ES-I3 (cell line): ENCODE results near the gene MTHFR.

Experiments used
- H3K36me3 ChIP-seq: 2 replicates; pipeline ENCODE4 v1.6.1; 2013; ENCODE audit warnings: mild to moderate bottlenecking, low read length, control low read depth, moderate library complexity; ENCODE audit not compliant: insufficient read depth
- H3K4me1 ChIP-seq: 2 replicates; pipeline ENCODE4 v1.6.1; 2013; ENCODE audit warnings: mild to moderate bottlenecking, control low read depth, low read length; ENCODE audit not compliant: insufficient read depth
- H3K9ac ChIP-seq: 2 replicates; pipeline ENCODE4 v1.6.1; 2013; ENCODE audit warnings: low read depth, mild to moderate bottlenecking, low read length, moderate library complexity
- H3K9me3 ChIP-seq: 2 replicates; pipeline ENCODE4 v1.6.1; 2013; ENCODE audit warnings: mild to moderate bottlenecking, low read length, moderate library complexity; ENCODE audit not compliant: control insufficient read depth, insufficient read depth

MTHFR gene

GRCh38 chr1:11736746-11737639, 68.8 kb downstream of the MTHFR start:
- Histone ChIP-seq H3K9ac (peak overlapping the region; percentile 96), H3K36me3 (no peaks in the 10 kb centered on the region), H3K9me3 (no peaks in the 10 kb centered on the region), H3K4me1 (peaks cover 17% of the 10 kb centered on the region)

DNA sequence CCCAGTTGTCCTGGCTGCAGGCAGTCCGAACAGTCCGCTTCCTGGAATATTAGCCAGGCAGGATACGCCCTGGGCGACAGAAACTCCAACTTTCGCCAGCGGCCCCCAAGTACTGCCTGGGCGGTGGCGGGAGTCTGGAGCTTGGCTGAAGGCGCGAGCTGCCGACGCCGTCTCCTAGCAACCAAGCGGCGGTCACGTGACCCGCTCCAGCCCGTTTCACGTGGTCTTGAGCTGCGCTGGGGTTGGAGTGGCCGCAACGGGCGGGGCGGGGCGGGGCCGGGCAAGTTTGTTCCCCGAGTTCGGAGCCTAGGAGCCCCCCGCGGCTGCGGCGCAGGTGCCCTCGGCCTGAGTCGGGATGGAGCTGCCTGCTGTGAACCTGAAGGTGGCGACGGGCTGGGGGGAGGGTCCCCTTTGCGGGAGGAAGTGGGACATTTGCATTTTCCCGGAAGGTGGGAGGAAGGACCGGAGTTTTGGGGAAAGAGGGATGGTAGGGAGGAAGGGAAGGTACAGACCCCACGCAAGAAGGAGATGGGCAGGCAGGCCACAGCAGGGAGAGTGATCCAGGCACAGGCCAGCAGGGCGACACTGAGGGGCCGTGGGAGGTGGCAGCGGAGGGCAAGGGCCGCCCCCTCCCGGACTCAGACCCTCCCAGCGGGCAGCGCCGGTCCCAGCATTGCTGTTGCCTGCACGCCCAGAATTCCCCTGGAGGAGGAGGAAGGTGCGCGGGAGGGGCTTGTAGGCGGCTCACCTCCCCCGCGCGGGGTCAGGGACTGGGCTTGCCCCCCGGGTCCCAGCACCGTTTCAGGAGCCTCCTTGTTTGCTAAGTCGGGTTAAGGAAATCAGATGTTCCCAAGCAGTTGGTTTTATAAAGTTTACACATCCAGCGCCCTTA, 69.7 kb downstream of the MTHFR start, which contains the start of gene AGTRAP:
TSS of gene AGTRAP (plus strand) at position 283 of the 892 bp plus-strand sequence. CDS start at position 356, 73 bp downstream.
- H3K9me3 ChIP-seq: no peaks in the 10 kb centered on the region
- peak within 1 kb of the TSS; percentile 96 for H3K9ac ChIP-seq
- H3K36me3 ChIP-seq: no peaks in the 10 kb centered on the region
- H3K4me1 ChIP-seq: peaks cover 22% of the 10 kb centered on the region
